Effector memory CD4-positive, alpha-beta T cell (primary cell): ENCODE results near the gene RHEX.

Source experiments
- DNase-seq, 3 donors: peaks; one replicate each; pipeline ENCODE4 v3.0.0-alpha.2; 2020
- H3K27ac ChIP-seq: 2 replicates; pipeline ENCODE4 v1.7.0; 2013; ENCODE audit warnings: mild to moderate bottlenecking, low read length, moderate library complexity; ENCODE audit not compliant: insufficient read depth, poor library complexity, severe bottlenecking
- H3K27me3 ChIP-seq: replicated peaks from 2 replicates; pipeline ENCODE4 v1.7.0; 2013; ENCODE audit warnings: mild to moderate bottlenecking, low read length; ENCODE audit not compliant: insufficient read depth, control insufficient read depth, poor library complexity, severe bottlenecking
- H3K36me3 ChIP-seq: 2 replicates; pipeline ENCODE4 v1.7.0; 2013; ENCODE audit warnings: mild to moderate bottlenecking, low read length, moderate library complexity; ENCODE audit not compliant: control insufficient read depth, insufficient read depth
- H3K4me1 ChIP-seq: 2 replicates; pipeline ENCODE4 v1.7.0; 2013; ENCODE audit warnings: low read length, mild to moderate bottlenecking; ENCODE audit not compliant: control insufficient read depth, insufficient read depth, poor library complexity, severe bottlenecking
- H3K4me3 ChIP-seq: 2 replicates; pipeline ENCODE4 v1.7.0; 2013; ENCODE audit warnings: low read length, low read depth, mild to moderate bottlenecking; ENCODE audit not compliant: insufficient read depth, poor library complexity, severe bottlenecking
- H3K9me3 ChIP-seq: 2 replicates; pipeline ENCODE4 v1.7.0; 2013; ENCODE audit warnings: mild to moderate bottlenecking, low read length, moderate library complexity; ENCODE audit not compliant: control insufficient read depth

Gene RHEX

DNA sequence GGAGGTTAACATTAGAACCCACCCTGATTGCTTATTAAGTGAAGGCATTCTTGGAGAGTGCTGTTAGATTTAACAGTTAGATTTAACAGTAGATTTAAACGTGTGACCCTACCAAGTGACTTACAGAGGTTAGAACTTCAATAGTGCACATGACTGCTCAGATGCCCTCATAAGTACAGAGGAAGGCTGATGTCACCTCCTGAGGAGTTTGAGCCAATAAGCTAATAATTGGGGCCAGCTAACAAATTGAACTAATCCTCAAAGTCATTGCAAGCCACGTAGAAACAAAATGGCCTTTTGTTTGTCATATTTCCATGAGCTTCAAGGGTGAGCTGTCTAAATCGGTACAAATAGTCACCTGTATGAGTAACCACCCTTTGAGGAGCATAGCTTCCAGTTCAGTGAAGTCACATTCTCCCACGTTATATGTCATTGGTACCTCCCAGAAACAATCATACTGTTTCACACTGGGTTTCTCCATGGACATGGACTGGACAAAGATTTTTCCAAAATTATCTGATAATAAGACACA lies 52.6 kb downstream of the RHEX start:
- no peaks in the 10 kb centered on the region for H3K4me1 ChIP-seq

DNA sequence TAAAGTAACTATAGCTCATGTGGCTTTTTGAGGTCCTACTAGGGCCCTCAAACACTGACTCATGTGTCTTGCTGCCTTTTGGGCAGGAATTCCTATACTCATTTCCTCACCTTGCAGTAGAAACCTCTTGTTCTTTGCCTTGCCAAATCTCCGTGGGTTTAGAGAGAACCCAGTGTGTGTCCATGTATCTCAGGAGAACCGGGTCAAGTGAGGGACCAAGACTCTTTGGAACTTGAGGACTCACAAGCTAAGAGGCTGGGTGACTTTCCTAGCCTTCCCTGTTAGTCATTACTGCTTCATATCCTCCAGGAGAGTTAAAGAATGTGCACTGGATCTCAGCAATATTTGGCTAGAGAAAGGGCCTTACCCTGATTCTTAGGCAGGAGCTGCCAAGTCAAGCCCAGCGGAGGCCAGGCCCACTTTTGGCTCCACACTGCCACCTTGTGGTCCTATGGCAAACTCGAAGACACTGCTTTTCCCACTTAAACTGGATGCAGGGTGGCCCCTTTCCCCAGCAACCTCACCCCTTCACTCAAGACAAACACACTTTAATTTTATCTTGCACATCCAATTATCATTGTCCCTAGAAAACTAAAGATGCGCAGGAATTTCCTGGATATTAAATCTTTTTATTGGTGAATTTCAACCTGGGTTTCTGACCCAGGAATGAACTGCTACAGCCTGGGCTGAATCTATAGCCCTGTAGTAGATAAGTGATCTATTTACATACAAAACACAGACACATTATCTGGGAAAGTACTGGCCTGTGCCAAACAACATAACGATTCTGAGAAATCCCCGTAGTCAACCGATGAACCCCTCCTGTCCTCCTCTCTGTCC lies 53.6 kb downstream of the RHEX start:
- peak; percentile 41 to 58 (median 51) for DNase-seq
- no peaks in the 10 kb centered on the region for H3K36me3 ChIP-seq

More for the DNA sequence above, 52.6 kb downstream of the RHEX start:
- no peak for DNase-seq
- Histone ChIP-seq H3K36me3 (no peaks in the 10 kb centered on the region), H3K9me3 (no peaks in the 10 kb centered on the region), H3K4me3 (no peak overlapping the region), H3K27me3 (no peaks in the 10 kb centered on the region), H3K27ac (no peak overlapping the region)

DNA sequence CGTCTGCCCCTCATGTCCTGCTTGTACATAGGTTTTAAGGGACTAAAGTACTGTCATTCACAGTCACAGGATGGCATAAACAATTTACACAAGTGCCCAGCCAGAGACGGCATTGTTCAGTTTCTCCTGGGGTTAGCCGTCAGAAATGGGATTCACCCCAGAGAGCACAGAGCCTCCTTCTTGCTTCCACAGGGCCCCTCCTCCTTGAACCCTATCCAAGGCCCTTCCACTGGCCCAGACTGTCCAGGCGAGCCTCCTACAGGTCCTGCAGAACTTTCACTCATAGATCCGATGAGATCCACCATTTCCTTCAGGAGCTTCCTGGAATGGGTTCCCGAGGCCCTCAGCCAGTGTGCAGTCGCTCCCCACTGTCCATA lies 54.2 kb downstream of the RHEX start:
- DNase-seq, result no peak
- Histone ChIP-seq H3K27me3 (no peaks in the 10 kb centered on the region), H3K36me3 (no peaks in the 10 kb centered on the region), H3K9me3 (no peaks in the 10 kb centered on the region), H3K27ac (no peak overlapping the region), H3K4me1 (no peaks in the 10 kb centered on the region), H3K4me3 (no peak overlapping the region)

More for the DNA sequence above, 53.6 kb downstream of the RHEX start:
- H3K9me3 ChIP-seq, result no peaks in the 10 kb centered on the region
- H3K4me1 ChIP-seq, result no peaks in the 10 kb centered on the region
- H3K27me3 ChIP-seq, result no peaks in the 10 kb centered on the region
- H3K4me3 ChIP-seq, result no peak overlapping the region
- no peak overlapping the region for H3K27ac ChIP-seq

DNA sequence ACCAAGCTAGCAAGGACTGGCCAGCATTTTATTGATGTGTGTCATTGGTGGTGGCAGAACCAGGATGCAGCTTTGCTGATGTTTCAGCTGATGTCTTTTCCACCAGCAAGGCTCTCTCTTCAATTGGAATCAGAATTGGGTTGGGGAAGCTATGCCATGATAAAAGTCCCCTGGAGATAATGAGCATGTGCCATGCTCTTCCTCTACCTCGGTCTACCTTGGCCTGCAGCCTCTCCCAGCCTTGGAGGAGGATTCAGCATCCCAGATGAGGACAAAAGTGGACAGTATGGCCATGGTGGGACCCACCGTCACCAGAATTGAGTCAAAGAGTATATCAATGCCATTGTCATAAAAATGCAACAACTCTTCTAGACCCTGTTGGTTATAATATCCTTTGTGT lies 55.7 kb downstream of the RHEX start:
- H3K4me1 ChIP-seq, result no peaks in the 10 kb centered on the region
- H3K4me3 ChIP-seq, result no peak overlapping the region
- no peak overlapping the region for H3K27ac ChIP-seq
- H3K27me3 ChIP-seq, result no peaks in the 10 kb centered on the region
- H3K9me3 ChIP-seq, result no peaks in the 10 kb centered on the region
- DNase-seq, result no peak
- no peaks in the 10 kb centered on the region for H3K36me3 ChIP-seq

DNA sequence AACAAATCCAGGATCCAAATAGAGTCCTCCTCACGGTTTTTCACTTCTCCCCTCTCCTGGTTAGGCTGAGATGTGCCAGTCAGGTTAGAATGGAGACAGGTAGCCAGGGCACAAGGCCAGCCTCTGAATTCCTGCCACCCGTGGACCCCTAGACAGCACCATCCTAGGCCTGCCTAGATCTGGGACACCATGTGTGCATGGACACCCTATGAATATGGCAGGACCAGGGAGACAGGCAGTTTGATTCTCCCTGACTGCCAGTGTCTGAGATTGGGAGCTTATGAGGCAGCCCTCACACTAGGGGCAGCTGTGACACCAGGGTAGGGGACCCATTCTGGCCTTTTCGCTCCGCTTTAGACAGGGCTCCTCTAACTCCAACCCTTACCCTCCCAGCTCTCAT lies 56.7 kb downstream of the RHEX start:
- Histone ChIP-seq H3K27me3 (no peaks in the 10 kb centered on the region), H3K36me3 (no peaks in the 10 kb centered on the region), H3K9me3 (no peaks in the 10 kb centered on the region), H3K4me1 (no peaks in the 10 kb centered on the region), H3K4me3 (no peak overlapping the region), H3K27ac (no peak overlapping the region)
- no peak for DNase-seq

DNA sequence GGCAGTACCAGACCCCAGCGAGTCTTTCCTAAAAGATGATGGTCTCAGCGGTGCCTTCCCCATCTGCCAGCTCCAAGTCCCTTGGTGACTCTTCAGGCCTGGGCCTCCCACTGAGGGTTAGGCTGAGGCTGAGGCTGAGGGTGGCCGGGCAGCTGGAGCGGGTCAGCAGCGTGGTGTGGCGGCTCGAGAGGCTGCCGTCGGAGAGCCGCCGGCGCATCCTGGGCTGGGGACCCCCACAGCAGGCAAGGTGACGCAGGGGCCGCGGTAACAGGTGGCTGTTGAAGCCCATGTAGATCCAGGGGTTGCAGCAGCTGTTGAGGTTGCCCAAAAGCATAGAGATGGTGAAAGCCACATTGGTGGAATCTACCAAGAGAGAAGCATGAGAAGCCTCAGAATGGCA lies 57.2 kb downstream of the RHEX start:
- no peak for DNase-seq
- Histone ChIP-seq H3K9me3 (no peaks in the 10 kb centered on the region), H3K27me3 (no peaks in the 10 kb centered on the region), H3K27ac (no peak overlapping the region), H3K36me3 (no peaks in the 10 kb centered on the region), H3K4me1 (no peaks in the 10 kb centered on the region), H3K4me3 (no peak overlapping the region)

DNA sequence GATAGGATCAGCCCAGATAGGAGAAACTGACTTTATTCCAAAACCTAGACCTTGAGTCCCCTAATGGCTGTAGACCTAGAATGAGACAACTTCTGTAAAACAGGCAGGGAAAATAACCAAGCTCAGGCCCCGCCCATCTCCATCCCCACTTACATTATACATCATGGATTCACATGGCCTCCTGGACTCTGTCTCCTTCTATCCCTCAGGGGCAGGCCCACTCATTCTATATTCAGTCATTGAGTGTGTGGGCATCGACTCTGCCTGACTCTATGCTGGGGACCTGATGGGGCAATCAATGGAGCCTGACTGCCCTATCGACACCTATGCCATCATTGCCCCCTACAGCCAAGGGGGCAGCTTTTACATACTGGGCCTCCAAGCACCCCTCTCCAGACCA lies 57.8 kb downstream of the RHEX start:
- no peak overlapping the region for H3K27ac ChIP-seq
- H3K9me3 ChIP-seq, result no peaks in the 10 kb centered on the region
- H3K4me1 ChIP-seq, result no peaks in the 10 kb centered on the region
- no peaks in the 10 kb centered on the region for H3K27me3 ChIP-seq
- no peaks in the 10 kb centered on the region for H3K36me3 ChIP-seq
- H3K4me3 ChIP-seq, result no peak overlapping the region
- no peak for DNase-seq

DNA sequence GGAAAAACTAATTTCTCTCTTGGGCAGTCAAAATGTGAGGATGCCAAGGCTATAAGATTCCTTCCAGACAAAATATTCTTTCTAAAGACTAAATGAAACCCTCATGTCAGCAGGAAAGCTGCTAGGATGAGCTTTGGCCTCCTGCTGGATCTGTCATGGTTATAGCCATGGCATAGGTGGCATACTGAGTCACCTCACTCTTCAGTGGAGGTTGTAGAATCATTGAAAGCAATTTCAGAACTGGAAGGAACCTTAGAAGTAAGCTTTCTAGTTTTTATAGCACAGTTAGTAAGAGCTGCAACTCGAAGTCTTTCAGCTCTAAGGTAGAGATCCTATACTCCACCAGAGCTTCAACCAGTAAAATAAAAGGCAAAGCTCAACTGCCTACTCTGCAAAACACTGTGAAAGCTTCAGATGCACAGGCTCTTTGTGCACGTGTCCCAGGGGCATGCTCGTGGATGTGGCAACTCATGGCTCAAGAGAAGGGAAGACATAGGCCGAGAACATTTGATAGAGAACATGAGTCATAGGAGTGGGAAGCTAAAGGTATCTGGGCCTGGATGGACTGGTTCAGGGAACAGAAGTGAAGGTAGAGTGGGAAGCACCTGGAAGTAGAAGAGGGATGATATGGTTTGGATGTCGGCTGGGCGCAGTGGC lies 58.4 kb downstream of the RHEX start:
- Histone ChIP-seq H3K36me3 (no peaks in the 10 kb centered on the region), H3K4me3 (no peak overlapping the region), H3K27me3 (no peaks in the 10 kb centered on the region), H3K4me1 (no peaks in the 10 kb centered on the region), H3K9me3 (no peaks in the 10 kb centered on the region), H3K27ac (no peak overlapping the region)
- no peak for DNase-seq

DNA sequence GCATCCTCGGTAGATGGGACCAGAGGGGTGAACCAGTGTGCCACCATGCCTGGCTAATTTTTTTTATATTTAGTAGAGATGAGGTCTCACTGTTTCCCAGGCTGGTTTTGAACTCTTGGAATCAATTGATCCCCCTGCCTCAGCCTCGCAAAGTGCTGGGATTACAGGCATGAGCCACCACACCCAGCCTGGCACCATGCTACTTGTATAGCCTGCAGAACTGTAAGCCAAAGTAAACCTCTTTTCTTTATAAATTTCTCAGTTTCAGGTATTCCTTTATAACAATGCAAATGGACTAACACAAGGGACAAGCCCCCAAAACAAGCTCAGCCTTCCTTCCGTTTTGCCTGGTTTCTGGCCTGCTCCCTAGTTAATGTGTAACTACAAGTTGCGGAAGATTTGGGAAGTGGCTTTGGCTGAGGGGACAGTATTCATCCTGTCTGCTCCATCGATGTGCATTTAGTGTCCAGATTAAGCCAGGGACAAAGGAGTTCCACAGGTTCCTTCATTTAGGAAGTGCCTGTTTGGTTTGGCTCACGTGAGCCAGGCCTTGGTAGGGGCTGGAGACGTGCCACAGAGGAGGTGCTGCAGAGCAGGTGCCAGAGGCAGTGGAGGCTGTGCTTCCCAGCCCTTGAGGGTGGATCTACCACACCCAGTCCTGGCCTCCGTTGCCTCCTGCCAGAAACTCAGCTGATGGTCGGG lies 59.8 kb downstream of the RHEX start:
- no peak for DNase-seq
- H3K4me1 ChIP-seq, result peaks cover 4% of the 10 kb centered on the region
- no peak overlapping the region for H3K4me3 ChIP-seq
- H3K27me3 ChIP-seq, result no peaks in the 10 kb centered on the region
- H3K9me3 ChIP-seq, result no peaks in the 10 kb centered on the region
- H3K36me3 ChIP-seq, result no peaks in the 10 kb centered on the region
- H3K27ac ChIP-seq, result no peak overlapping the region
